Endothelial cell of umbilical vein (primary cell): Measurements from ENCODE around the gene CREM. TPM values are rescaled to one million over a fixed set of nuclear protein-coding genes. Genes with fewer than 3 reads are reported as not detected.

Experiments used
- BruUV-seq: library from RNA; stranded (reverse); fragments of 400-500 nt; replicated peaks from 2 replicates; lab custom pipeline; 2021; lab: Mats Ljungman, UMichigan
- CTCF ChIA-PET: fragments of 300-600, 350-600 bp; sonication (Branson Sonifier 250); formaldehyde crosslinking; loops from one replicate; lab custom pipeline; 2021; ENCODE audit warnings: antibody characterized with exemption, inconsistent platforms; lab: Charles Lee
- POLR2A ChIA-PET: fragments of 300-600, 350-600 bp; sonication (Branson Sonifier 250); formaldehyde crosslinking; loops from one replicate; lab custom pipeline; 2021; ENCODE audit warnings: antibody characterized with exemption, inconsistent platforms; lab: Charles Lee
- DNase-seq: peaks from one replicate; pipeline ENCODE4 v3.0.0-alpha.2; 2011; ENCODE audit warnings: low read depth, low spot score
- FAIRE-seq: peaks from 2 replicates; lab custom pipeline; 2011; peaks lifted over from hg19 to GRCh38; lab: Jason Lieb, UNC
- H2AFZ ChIP-seq: 2 replicates; pipeline ENCODE4 v1.6.0; 2012; ENCODE audit warnings: low read depth, low read length, control low read depth, inconsistent platforms
- H3K27ac ChIP-seq: 2 replicates; pipeline ENCODE4 v1.5.1; 2011; ENCODE audit warnings: low read depth, mild to moderate bottlenecking, control low read depth, low read length, moderate library complexity; ENCODE audit not compliant: insufficient read depth
- H3K27me3 ChIP-seq, 2 experiments: 2 replicates each; pipeline versions ENCODE4 v1.6.0 to v1.6.1; 2011; ENCODE audit warnings: low read length in 2 of 2, mixed read lengths in 1 of 2; ENCODE audit not compliant: control insufficient read depth in 2 of 2, insufficient read depth in 2 of 2
- H3K36me3 ChIP-seq, 2 experiments: 2 replicates in 1 of 2; 3 replicates in 1 of 2; pipeline ENCODE4 v1.5.1; 2011; ENCODE audit warnings: low read length in 2 of 2, mild to moderate bottlenecking in 1 of 2, moderate library complexity in 1 of 2; ENCODE audit not compliant: control insufficient read depth in 2 of 2, insufficient read depth in 2 of 2; ENCODE audit errors: extremely low read depth in 1 of 2
- H3K4me1 ChIP-seq: 3 replicates; pipeline ENCODE4 v1.5.1; 2011; ENCODE audit warnings: mild to moderate bottlenecking, low read length; ENCODE audit not compliant: control insufficient read depth, insufficient read depth; ENCODE audit errors: extremely low read depth
- H3K4me2 ChIP-seq: 2 replicates; pipeline ENCODE4 v1.6.1; 2011; ENCODE audit warnings: low read length, control low read depth, mixed read lengths; ENCODE audit not compliant: insufficient read depth
- H3K4me3 ChIP-seq, 3 experiments: fragments of 200-600 bp in 1 of 3; sonication (generic), shearing (Covaris generic) in 1 of 3; replicated peaks in 1 of 3; 2 replicates each; pipeline ENCODE4 v1.5.1; 2011 to 2016; ENCODE audit warnings: control low read depth in 3 of 3, low read length in 3 of 3, mild to moderate bottlenecking in 2 of 3, inconsistent platforms in 1 of 3, low read depth in 1 of 3, moderate library complexity in 1 of 3; ENCODE audit not compliant: insufficient read depth in 1 of 3
- H3K79me2 ChIP-seq: 2 replicates; pipeline ENCODE4 v1.6.0; 2012; ENCODE audit warnings: low read length, inconsistent platforms; ENCODE audit not compliant: control insufficient read depth, insufficient read depth
- H3K9ac ChIP-seq: replicated peaks from 2 replicates; pipeline ENCODE3; 2011; ENCODE audit warnings: low read length, control low read depth; ENCODE audit not compliant: insufficient read depth; ENCODE audit errors: extremely low read depth
- H3K9me1 ChIP-seq: replicated peaks from 3 replicates; pipeline ENCODE4 v1.6.0; 2011; ENCODE audit warnings: mild to moderate bottlenecking, low read length; ENCODE audit not compliant: control insufficient read depth, insufficient read depth; ENCODE audit errors: extremely low read depth
- H3K9me3 ChIP-seq: replicated peaks from 2 replicates; pipeline ENCODE4 v1.5.1; 2012; ENCODE audit warnings: low read length, inconsistent platforms; ENCODE audit not compliant: control insufficient read depth, insufficient read depth
- H4K20me1 ChIP-seq: replicated peaks from 2 replicates; pipeline ENCODE3; 2011; ENCODE audit warnings: mild to moderate bottlenecking, low read length; ENCODE audit not compliant: control insufficient read depth, insufficient read depth; ENCODE audit errors: extremely low read depth
- CTCF ChIP-seq, 2 donors: IDR thresholded peaks; 1 replicate in 1 of 2; 2 replicates in 1 of 2; pipeline ENCODE4 v1.5.1; 2011; ENCODE audit warnings: low read length in 2 of 2, mild to moderate bottlenecking in 2 of 2, moderate library complexity in 2 of 2, control low read depth in 1 of 2, inconsistent platforms in 1 of 2, low read depth in 1 of 2; ENCODE audit not compliant: insufficient read depth in 1 of 2; ENCODE audit errors: extremely low read depth in 1 of 2
- EZH2 ChIP-seq: IDR thresholded peaks from 2 replicates; pipeline ENCODE4 v1.6.1; 2012; ENCODE audit warnings: borderline replicate concordance, low read depth, mild to moderate bottlenecking, moderate library complexity, low read length, inconsistent platforms; ENCODE audit not compliant: severe bottlenecking
- FOS ChIP-seq: IDR thresholded peaks from 2 replicates; pipeline ENCODE4 v1.6.1; 2011; ENCODE audit warnings: mild to moderate bottlenecking, low read length, moderate library complexity, borderline replicate concordance; ENCODE audit not compliant: insufficient read depth
- GATA2 ChIP-seq: IDR thresholded peaks from 2 replicates; pipeline ENCODE4 v1.7.0; 2011; ENCODE audit warnings: low read depth, mild to moderate bottlenecking, moderate library complexity, mixed read lengths, low read length; ENCODE audit not compliant: insufficient read length, insufficient read depth
- JUN ChIP-seq: IDR thresholded peaks from 2 replicates; pipeline ENCODE4 v1.6.1; 2011; ENCODE audit warnings: borderline replicate concordance, low read depth; ENCODE audit not compliant: insufficient read length, insufficient read depth
- MAX ChIP-seq: IDR thresholded peaks from 2 replicates; pipeline ENCODE4 v1.6.1; 2011; ENCODE audit not compliant: insufficient read depth, insufficient read length
- MYC ChIP-seq: IDR thresholded peaks from one replicate; pipeline ENCODE4 v1.6.1; 2011; ENCODE audit warnings: mild to moderate bottlenecking, low read depth, low read length
- POLR2A ChIP-seq: IDR thresholded peaks from 2 replicates; pipeline ENCODE4 v1.6.1; 2012; ENCODE audit warnings: low read depth, mild to moderate bottlenecking, control low read depth, low read length
- dilution Hi-C: fragments of 300-500 bp; cut with MboI; formaldehyde crosslinking; loops from one replicate; pipeline ENCODE4 v1.15.0; 2019; ENCODE audit warnings: low sequenced_read_pairs; ENCODE audit not compliant: extremely low pct_ligation_motif_present
- intact Hi-C: fragments of 100-400 bp; cut with micrococcal nuclease; formaldehyde crosslinking; loops from one replicate; pipeline ENCODE4 v1.10.0; 2022
- polyA plus RNA-seq, 4 experiments: library from polyadenylated mRNA; depleted of rRNA in 3 of 4; stranded (reverse) in 3 of 4; unstranded in 1 of 4; fragments of >200 nt; gene quantifications; 2 replicates each; pipeline versions ENCODE4 v1.2.1 to v1.2.3, GENCODE V29; 2011 to 2012; ENCODE audit warnings: missing spikeins in 1 of 4
- total RNA-seq: library from RNA; stranded (reverse); gene quantifications from 2 replicates; pipeline ENCODE4 v1.2.3, GENCODE V29; 2021

CREM gene
- total and polyA plus RNA-seq, 2 donors (not counting 3 experiments of a cell fraction or from before 2014, with no cell fraction given): 35.5 to 39.8 TPM

GRCh38 chr10:35223016-35223415, 96.4 kb downstream of the CREM start:
- Histone ChIP-seq H4K20me1 (no peaks in the 10 kb centered on the region), H3K9me1 (no peaks in the 10 kb centered on the region), H3K4me1 (peaks cover 21% of the 10 kb centered on the region), H3K27me3 (no peaks in the 10 kb centered on the region), H3K9me3 (no peaks in the 10 kb centered on the region), H3K9ac (no peak overlapping the region), H3K4me2 (no peak overlapping the region), H3K36me3 (no peaks in the 10 kb centered on the region), H2AFZ (no peak overlapping the region), H3K4me3 (no peak overlapping the region), H3K79me2 (no peaks in the 10 kb centered on the region), H3K27ac (no peak overlapping the region)
- intact Hi-C loops: no loop called here
- dilution Hi-C loops: loop anchor here (25.0 kb wide), 1 partner anchor 111 kb away; no protein-coding TSS in a partner anchor
- no peak for FAIRE-seq
- no TSS peak for BruUV-seq
- CTCF ChIA-PET: interaction anchor here (2.4 to 2.7 kb wide), 2 partner anchors 27 to 102 kb away, joined by 17 read pairs; no protein-coding TSS in a partner anchor
- TF ChIP-seq GATA2: no peak
- no peak for TF ChIP-seq CTCF (IDR thresholded peaks at IDR 0.05; ENCODE audit: extremely low read depth in 1 of 2, insufficient read depth in 1 of 2, low read depth in 1 of 2, low read length in 2 of 2)
- TF ChIP-seq EZH2: no peak
- no peak for TF ChIP-seq FOS
- no peak for TF ChIP-seq MYC
- no peak for TF ChIP-seq POLR2A
- TF ChIP-seq MAX: no peak
- no peak for TF ChIP-seq JUN
- POLR2A ChIA-PET: no interaction called here
- DNase-seq: no peak
